LNCAP (cell line): ENCODE data around the gene SORBS1.

Experiments
- TF ChIP-seq, protein P1 (sequence below): fragments of 450-650 bp; IDR thresholded peaks from 2 replicates; pipeline ENCODE4 v1.5.1; 2017; ENCODE audit warnings: mild to moderate bottlenecking

SORBS1 gene

DNA sequence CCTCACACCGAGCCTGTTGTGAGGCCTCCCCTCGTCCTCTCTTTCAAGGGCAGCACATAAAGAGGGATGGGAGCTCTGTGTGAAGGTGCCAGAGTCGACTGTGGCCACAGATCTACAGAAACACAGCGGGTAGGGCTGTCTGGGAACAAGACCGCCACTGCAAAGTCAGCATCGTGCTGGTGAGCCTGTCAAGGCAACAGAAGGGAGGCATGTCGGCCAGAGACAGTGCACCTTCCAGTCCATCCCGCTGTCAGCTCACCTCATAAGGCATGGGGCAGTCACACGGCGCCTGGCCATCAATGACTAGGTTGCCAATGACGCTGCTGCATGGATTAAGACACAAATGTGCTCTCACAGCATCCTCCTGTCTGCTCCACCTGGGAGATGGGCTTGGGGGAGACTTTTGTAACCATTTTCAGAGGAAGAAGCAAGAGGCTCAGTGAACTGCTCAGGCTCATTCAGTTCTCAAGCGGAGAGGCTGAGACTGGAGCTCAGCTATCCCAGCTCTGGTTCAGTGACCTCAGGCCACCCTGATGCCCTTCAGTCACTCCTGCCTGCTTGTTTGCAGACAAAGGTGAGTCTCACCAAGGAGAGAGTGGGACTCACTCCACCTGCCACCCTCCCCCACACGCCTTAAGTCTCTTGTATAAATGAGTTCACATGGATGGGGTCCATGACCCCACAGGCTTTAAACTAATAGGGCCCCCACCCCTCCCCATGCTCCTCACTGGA lies 125.5 kb downstream of the SORBS1 start:
- TF ChIP-seq, protein P1, sequence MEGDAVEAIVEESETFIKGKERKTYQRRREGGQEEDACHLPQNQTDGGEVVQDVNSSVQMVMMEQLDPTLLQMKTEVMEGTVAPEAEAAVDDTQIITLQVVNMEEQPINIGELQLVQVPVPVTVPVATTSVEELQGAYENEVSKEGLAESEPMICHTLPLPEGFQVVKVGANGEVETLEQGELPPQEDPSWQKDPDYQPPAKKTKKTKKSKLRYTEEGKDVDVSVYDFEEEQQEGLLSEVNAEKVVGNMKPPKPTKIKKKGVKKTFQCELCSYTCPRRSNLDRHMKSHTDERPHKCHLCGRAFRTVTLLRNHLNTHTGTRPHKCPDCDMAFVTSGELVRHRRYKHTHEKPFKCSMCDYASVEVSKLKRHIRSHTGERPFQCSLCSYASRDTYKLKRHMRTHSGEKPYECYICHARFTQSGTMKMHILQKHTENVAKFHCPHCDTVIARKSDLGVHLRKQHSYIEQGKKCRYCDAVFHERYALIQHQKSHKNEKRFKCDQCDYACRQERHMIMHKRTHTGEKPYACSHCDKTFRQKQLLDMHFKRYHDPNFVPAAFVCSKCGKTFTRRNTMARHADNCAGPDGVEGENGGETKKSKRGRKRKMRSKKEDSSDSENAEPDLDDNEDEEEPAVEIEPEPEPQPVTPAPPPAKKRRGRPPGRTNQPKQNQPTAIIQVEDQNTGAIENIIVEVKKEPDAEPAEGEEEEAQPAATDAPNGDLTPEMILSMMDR: no peak

- TF ChIP-seq, protein P1: no peak
Observed at GRCh38 chr10:95434583-95434982, 126.6 kb downstream of the SORBS1 start.

- TF ChIP-seq, protein P1: no peak
Observed at GRCh38 chr10:95431900-95432342, 129.2 kb downstream of the SORBS1 start.

GRCh38 chr10:95430231-95430951 lies 130.8 kb downstream of the SORBS1 start:
- TF ChIP-seq, protein P1: peak; percentile 93

DNA sequence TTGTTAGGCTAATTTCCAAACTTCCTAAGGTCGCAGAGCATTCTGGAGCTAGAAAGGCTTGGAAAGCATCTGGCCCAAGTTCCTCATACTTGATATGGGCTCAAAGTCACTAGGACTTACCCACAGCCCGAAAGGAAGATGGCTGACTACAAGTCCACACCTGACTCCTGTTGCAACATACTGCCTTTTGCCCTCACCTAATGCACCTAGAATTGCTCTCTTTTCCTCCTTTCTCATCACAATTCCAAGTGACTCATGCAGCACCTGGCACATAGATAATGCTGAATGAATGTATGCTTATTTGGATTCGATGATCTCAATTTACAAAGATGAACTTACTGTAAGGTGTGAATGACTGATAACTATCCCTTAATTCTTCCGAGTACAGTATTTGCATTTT lies 131.5 kb downstream of the SORBS1 start:
- TF ChIP-seq, protein P1: no peak

- TF ChIP-seq, protein P1: no peak
Observed at GRCh38 chr10:95428701-95429100, 132.5 kb downstream of the SORBS1 start.

GRCh38 chr10:95426482-95426881 lies 134.7 kb downstream of the SORBS1 start:
- TF ChIP-seq, protein P1: no peak
